Measurements from ENCODE around the gene WNT1.

GRCh38 chr12:48970702-48971334 is 7.3 kb upstream of the WNT1 start:
- TF ChIP-seq CTCF (IDR thresholded peaks at IDR 0.05; ENCODE audit: low read length) (no peak), EZH2 (optimal IDR thresholded peaks at IDR 0.05; ENCODE audit: low read depth, low read length) (no peak)
